Retina (tissue), 1 donor: ENCODE measurements around the gene SLC46A3.

Source experiments
- DNase-seq: peaks from one replicate; pipeline ENCODE4 v3.0.0-alpha.2; 2016

SLC46A3 gene

GRCh38 chr13:28679628-28680027 is 39.1 kb downstream of the SLC46A3 start:
- no peak for DNase-seq

GRCh38 chr13:28678809-28679208 is 40.0 kb downstream of the SLC46A3 start:
- DNase-seq = no peak

GRCh38 chr13:28671126-28671792 is 47.5 kb downstream of the SLC46A3 start:
- no peak for DNase-seq

- DNase-seq = no peak
Observed at GRCh38 chr13:28666897-28667488, 51.8 kb downstream of the SLC46A3 start.

GRCh38 chr13:28659621-28659970 is 59.2 kb downstream of the SLC46A3 start:
- DNase-seq = no peak

GRCh38 chr13:28658796-28659620 is 59.8 kb downstream of the SLC46A3 start, which contains the start of gene POMP:
Gene POMP, plus strand, starts transcription at chr13:28659130. Its CDS starts 55 bp downstream, at chr13:28659185.
- DNase-seq = peak; percentile 95

GRCh38 chr13:28658539-28658795 is 60.3 kb downstream of the SLC46A3 start:
- DNase-seq = no peak

GRCh38 chr13:28657784-28658538 is 60.8 kb downstream of the SLC46A3 start:
- no peak for DNase-seq

- DNase-seq = no peak
Observed at GRCh38 chr13:28655561-28655960, 63.2 kb downstream of the SLC46A3 start.

GRCh38 chr13:28654276-28654675 is 64.5 kb downstream of the SLC46A3 start:
- no peak for DNase-seq

- DNase-seq = no peak
Observed at GRCh38 chr13:28653111-28653510, 65.7 kb downstream of the SLC46A3 start.

GRCh38 chr13:28651810-28652401 is 66.9 kb downstream of the SLC46A3 start:
- peak; percentile 10 for DNase-seq

GRCh38 chr13:28650284-28650683 is 68.5 kb downstream of the SLC46A3 start:
- no peak for DNase-seq
